Measurements from ENCODE around the gene GSDME.

DNA sequence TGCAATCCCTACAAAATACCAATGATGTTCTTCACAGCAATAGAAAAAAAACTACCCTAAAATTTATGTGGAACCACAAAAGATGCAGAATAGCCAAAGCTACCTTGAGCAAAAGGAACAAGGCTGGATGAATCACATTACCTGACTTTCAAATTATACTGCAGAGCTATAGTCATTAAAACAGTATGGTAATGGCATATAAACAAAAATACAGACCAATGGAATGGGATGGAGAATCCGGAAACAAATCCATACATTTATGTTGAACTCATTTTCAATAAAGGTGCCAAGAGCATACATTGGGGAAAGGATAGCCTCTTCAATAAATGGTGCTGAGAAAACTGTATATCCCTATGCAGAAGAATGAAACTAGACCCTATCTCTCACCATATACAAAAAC lies 18.7 kb downstream of the GSDME start:
- TF ChIP-seq EZH2 (IDR thresholded peaks at IDR 0.05) (no peak), POLR2AphosphoS5 (IDR thresholded peaks at IDR 0.05; ENCODE audit: borderline replicate concordance, low read depth, low read length) (no peak)

Measured in SK-N-MC (cell line).